GM12878 (cell line): ENCODE measurements around the gene PPT1. TPM values are rescaled to one million over a fixed set of nuclear protein-coding genes. Genes with fewer than 3 reads are reported as not detected.

Experiments
- ATAC-seq: fragments of 200-7000 bp; cut with Tn5 transposase; 3 replicates; pipeline ENCODE4 v1.9.1; 2020; ENCODE audit warnings: mild to moderate bottlenecking, moderate library complexity
- BruUV-seq: library from RNA; stranded (reverse); fragments of 400-500 nt; replicated peaks from 2 replicates; lab custom pipeline; 2021; lab: Mats Ljungman, UMichigan
- CTCF ChIA-PET: fragments of 300-600 bp; sonication (Branson Sonifier 250); formaldehyde crosslinking; extraction: SDS; loops from one replicate; lab custom pipeline; 2021; ENCODE audit warnings: inconsistent platforms; lab: Yijun Ruan, JAX
- POLR2A ChIA-PET: fragments of 350-600 bp; formaldehyde crosslinking; extraction: SDS; loops from one replicate; lab custom pipeline; 2021; ENCODE audit warnings: inconsistent platforms; lab: Charles Lee
- RAD21 ChIA-PET: fragments of 300-600 bp; sonication (Branson Sonifier 250); formaldehyde crosslinking; loops from one replicate; lab custom pipeline; 2023; ENCODE audit warnings: antibody characterized with exemption; ENCODE audit not compliant: unreplicated experiment; lab: Charles Lee
- SMC1A ChIA-PET: fragments of 300-600 bp; sonication (Branson Sonifier 250); formaldehyde crosslinking; loops from one replicate; lab custom pipeline; 2023; ENCODE audit not compliant: unreplicated experiment, uncharacterized antibody; lab: Charles Lee
- DNase-seq: peaks from one replicate; pipeline ENCODE4 v3.0.0-alpha.2; 2011; ENCODE audit warnings: low read depth, low spot score
- FAIRE-seq: peaks from 3 replicates; lab custom pipeline; 2011; peaks lifted over from hg19 to GRCh38; lab: Jason Lieb, UNC
- H2AFZ ChIP-seq: 2 replicates; pipeline ENCODE4 v1.6.0; 2011; ENCODE audit warnings: low read depth, low read length, control low read depth; ENCODE audit not compliant: control insufficient read depth
- H3K27ac ChIP-seq: 2 replicates; pipeline ENCODE4 v1.5.1; 2011; ENCODE audit warnings: control low read depth; ENCODE audit not compliant: control insufficient read depth, insufficient read depth
- H3K27me3 ChIP-seq, 2 experiments: replicated peaks in 1 of 2; 2 replicates each; pipeline versions ENCODE4 v1.6.0 to v1.6.1; 2011; ENCODE audit warnings: low read length in 1 of 2; ENCODE audit not compliant: control insufficient read depth in 2 of 2, insufficient read depth in 2 of 2
- H3K36me3 ChIP-seq, 2 experiments: 2 replicates each; pipeline ENCODE4 v1.5.1; 2011; ENCODE audit warnings: low read length in 1 of 2; ENCODE audit not compliant: control insufficient read depth in 2 of 2, insufficient read depth in 2 of 2
- H3K4me1 ChIP-seq: 2 replicates; pipeline ENCODE4 v1.6.1; 2011; ENCODE audit warnings: mild to moderate bottlenecking, low read length, moderate library complexity, mixed read lengths; ENCODE audit not compliant: control insufficient read depth, insufficient read depth
- H3K4me2 ChIP-seq: 2 replicates; pipeline ENCODE4 v1.6.0; 2011; ENCODE audit warnings: control low read depth; ENCODE audit not compliant: control insufficient read depth, insufficient read depth
- H3K4me3 ChIP-seq: fragments of 200-600 bp; sonication (generic); 2 replicates; pipeline ENCODE4 v1.5.1; 2016
- H3K79me2 ChIP-seq: 2 replicates; pipeline ENCODE4 v1.6.0; 2011; ENCODE audit warnings: low read length; ENCODE audit not compliant: control insufficient read depth, insufficient read depth
- H3K9ac ChIP-seq: 2 replicates; pipeline ENCODE4 v1.8.0; 2011; ENCODE audit warnings: low read length, control low read depth, mixed read lengths; ENCODE audit not compliant: control insufficient read depth, insufficient read depth
- H3K9me3 ChIP-seq: replicated peaks from 3 replicates; pipeline ENCODE4 v1.5.1; 2011; ENCODE audit warnings: mild to moderate bottlenecking, low read length; ENCODE audit not compliant: control insufficient read depth, insufficient read depth
- H4K20me1 ChIP-seq: 2 replicates; pipeline ENCODE4 v1.6.0; 2011; ENCODE audit not compliant: control insufficient read depth, insufficient read depth
- BCL11A ChIP-seq: IDR thresholded peaks from 2 replicates; pipeline ENCODE4 v1.6.1; 2011; ENCODE audit warnings: low read depth, low read length
- BMI1 ChIP-seq: fragments of 450-650 bp; IDR thresholded peaks from 2 replicates; pipeline ENCODE4 v1.6.1; 2016; ENCODE audit warnings: mild to moderate bottlenecking, moderate library complexity, borderline replicate concordance
- ELK1 ChIP-seq: IDR thresholded peaks from 2 replicates; pipeline ENCODE4 v1.6.1; 2012; ENCODE audit warnings: low read depth, low read length, improper control_type of control experiment
- FOXK2 ChIP-seq: fragments of 450-650 bp; IDR thresholded peaks from 2 replicates; pipeline ENCODE4 v1.6.1; 2017; ENCODE audit warnings: mild to moderate bottlenecking, moderate library complexity
- KDM1A ChIP-seq: fragments of 200-600 bp; sonication (generic); IDR thresholded peaks from 2 replicates; pipeline ENCODE4 v1.6.1; 2016; ENCODE audit warnings: borderline replicate concordance
- MEF2B ChIP-seq: fragments of 450-650 bp; IDR thresholded peaks from 2 replicates; pipeline ENCODE4 v1.6.1; 2018; ENCODE audit warnings: mild to moderate bottlenecking, moderate library complexity; ENCODE audit not compliant: partially characterized antibody, poor library complexity, severe bottlenecking
- MYB ChIP-seq: fragments of 150-350 bp; IDR thresholded peaks from 2 replicates; pipeline ENCODE4 v1.6.1; 2014; ENCODE audit warnings: mild to moderate bottlenecking, low read depth, low read length, borderline replicate concordance
- POLR2A ChIP-seq: IDR thresholded peaks from 2 replicates; pipeline ENCODE4 v1.6.1; 2011; ENCODE audit warnings: low read depth, mild to moderate bottlenecking, low read length
- RELA ChIP-seq: fragments of 450-650 bp; IDR thresholded peaks from 2 replicates; pipeline ENCODE4 v1.8.0; 2014; ENCODE audit warnings: borderline replicate concordance; ENCODE audit not compliant: partially characterized antibody
- SREBF1 ChIP-seq: IDR thresholded peaks from 2 replicates; pipeline ENCODE4 v1.6.1; 2012; ENCODE audit warnings: mild to moderate bottlenecking, low read length
- TARDBP ChIP-seq: IDR thresholded peaks from 2 replicates; pipeline ENCODE4 v1.6.1; 2016; ENCODE audit warnings: borderline replicate concordance
- TCF12 ChIP-seq: IDR thresholded peaks from 2 replicates; pipeline ENCODE4 v1.6.1; 2011; ENCODE audit warnings: low read depth, mild to moderate bottlenecking, low read length
- ZNF384 ChIP-seq: IDR thresholded peaks from 2 replicates; pipeline ENCODE4 v1.6.1; 2012; ENCODE audit warnings: low read depth, mild to moderate bottlenecking, low read length, improper control_type of control experiment, borderline replicate concordance
- in situ Hi-C: fragments of 300-500 bp; cut with MboI; formaldehyde crosslinking; loops from 9 replicates; pipeline ENCODE4 v1.14.3; 2018; ENCODE audit warnings: mixed read lengths
- intact Hi-C: fragments of 100-400 bp; cut with micrococcal nuclease; formaldehyde crosslinking; loops from one replicate; pipeline ENCODE4 v1.14.2; 2022; ENCODE audit not compliant: unreplicated experiment
- polyA plus RNA-seq, 11 experiments: library from polyadenylated mRNA; depleted of rRNA in 4 of 11; unstranded in 6 of 11; stranded (reverse) in 5 of 11; fragments of >200 nt; fragmentation: Nextera tagmentation in 4 of 11; fragmentation: Illumina TruSeq in 1 of 11; extraction: Ambion mirVana in 4 of 11; extraction: Trizol in 1 of 11; gene quantifications; 1 replicate in 1 of 11; 2 replicates in 10 of 11; pipeline versions ENCODE4 v1.2.1 to v1.2.3, GENCODE V29; 2011 to 2016; ENCODE audit warnings: inconsistent platforms in 2 of 11, missing spikeins in 2 of 11, low read depth in 1 of 11
- total RNA-seq, 4 experiments: library from RNA; depleted of rRNA in 3 of 4; stranded (reverse); fragments of >200 nt in 3 of 4; fragmentation: Illumina TruSeq in 1 of 4; extraction: Trizol in 1 of 4; gene quantifications; 2 replicates each; pipeline versions ENCODE4 v1.2.1 to v1.2.3, GENCODE V29; 2013 to 2021
- TF ChIP-seq, protein P1 (sequence below): fragments of 450-650 bp; IDR thresholded peaks from 2 replicates; pipeline ENCODE4 v1.6.1; 2014; ENCODE audit warnings: mild to moderate bottlenecking
- TF ChIP-seq, protein P2 (sequence below): IDR thresholded peaks from 2 replicates; pipeline ENCODE4 v1.6.1; 2012; ENCODE audit warnings: low read depth, low read length, improper control_type of control experiment
- TF ChIP-seq, protein P3 (sequence below), 3 experiments: IDR thresholded peaks in 2 of 3; conservative IDR thresholded peaks in 1 of 3; 2 replicates each; pipeline ENCODE4 v1.5.1; 2011; ENCODE audit warnings: low read depth in 3 of 3, low read length in 3 of 3, mild to moderate bottlenecking in 3 of 3, control low read depth in 2 of 3, moderate library complexity in 2 of 3, inconsistent platforms in 1 of 3, mixed read lengths in 1 of 3; ENCODE audit not compliant: control insufficient read depth in 2 of 3, insufficient read depth in 1 of 3; ENCODE audit errors: extremely low read depth in 1 of 3
- TF ChIP-seq, protein P4 (sequence below): fragments of 450-650 bp; formaldehyde crosslinking; IDR thresholded peaks from 2 replicates; pipeline ENCODE4 v1.5.0; 2022; ENCODE audit warnings: mild to moderate bottlenecking, missing genetic modification characterization

Gene PPT1
- total and polyA plus RNA-seq, 10 of the 15 experiments (the other 5 are each of a cell fraction or from before 2014, with no cell fraction given) = 50.4 to 147 (median 103) TPM

- peaks cover 23 to 70% of the 10 kb centered on the region in 2 experiments for H3K36me3 ChIP-seq
- H3K4me3 ChIP-seq = no peak overlapping the region
- in situ Hi-C loops (no loop called here), intact Hi-C loops (no loop called here)
- no peak overlapping the region for H2AFZ ChIP-seq
- no TSS peak for BruUV-seq
- H3K27me3 ChIP-seq = no peaks in the 10 kb centered on the region
- no peak overlapping the region for H3K27ac ChIP-seq
- no peaks in the 10 kb centered on the region for H3K79me2 ChIP-seq
- ATAC-seq = no peak
- FAIRE-seq = no peak
- H3K4me2 ChIP-seq = no peak overlapping the region
- ChIA-PET RAD21 (interaction anchor here (2.3 kb wide), 1 partner anchor 333 kb away, joined by 5 read pairs; no protein-coding TSS in a partner anchor), POLR2A (interaction anchor here (1.7 kb wide), 1 partner anchor 12 kb away, joined by 4 read pairs; no protein-coding TSS in a partner anchor), SMC1A (interaction anchor here (0.7 to 1.0 kb wide), 3 partner anchors 15 to 200 kb away, joined by 3 to 4 read pairs (median 3); no protein-coding TSS in a partner anchor), CTCF (interaction anchor here (1.3 to 1.5 kb wide), 3 partner anchors 12 to 267 kb away, joined by 4 read pairs; no protein-coding TSS in a partner anchor)
- no peaks in the 10 kb centered on the region for H4K20me1 ChIP-seq
- no peak overlapping the region for H3K9ac ChIP-seq
- no peaks in the 10 kb centered on the region for H3K9me3 ChIP-seq
- no peaks in the 10 kb centered on the region for H3K4me1 ChIP-seq
- no peak for DNase-seq
- TF ChIP-seq POLR2A (no peak), BCL11A (no peak), KDM1A (no peak), ELK1 (no peak), ZNF384 (no peak), TCF12 (no peak), BMI1 (no peak), MEF2B (no peak), MYB (no peak), SREBF1 (no peak), RELA (no peak), FOXK2 (no peak), TARDBP (no peak)
- TF ChIP-seq, protein P1, sequence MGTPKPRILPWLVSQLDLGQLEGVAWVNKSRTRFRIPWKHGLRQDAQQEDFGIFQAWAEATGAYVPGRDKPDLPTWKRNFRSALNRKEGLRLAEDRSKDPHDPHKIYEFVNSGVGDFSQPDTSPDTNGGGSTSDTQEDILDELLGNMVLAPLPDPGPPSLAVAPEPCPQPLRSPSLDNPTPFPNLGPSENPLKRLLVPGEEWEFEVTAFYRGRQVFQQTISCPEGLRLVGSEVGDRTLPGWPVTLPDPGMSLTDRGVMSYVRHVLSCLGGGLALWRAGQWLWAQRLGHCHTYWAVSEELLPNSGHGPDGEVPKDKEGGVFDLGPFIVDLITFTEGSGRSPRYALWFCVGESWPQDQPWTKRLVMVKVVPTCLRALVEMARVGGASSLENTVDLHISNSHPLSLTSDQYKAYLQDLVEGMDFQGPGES = no peak
- TF ChIP-seq, protein P2, sequence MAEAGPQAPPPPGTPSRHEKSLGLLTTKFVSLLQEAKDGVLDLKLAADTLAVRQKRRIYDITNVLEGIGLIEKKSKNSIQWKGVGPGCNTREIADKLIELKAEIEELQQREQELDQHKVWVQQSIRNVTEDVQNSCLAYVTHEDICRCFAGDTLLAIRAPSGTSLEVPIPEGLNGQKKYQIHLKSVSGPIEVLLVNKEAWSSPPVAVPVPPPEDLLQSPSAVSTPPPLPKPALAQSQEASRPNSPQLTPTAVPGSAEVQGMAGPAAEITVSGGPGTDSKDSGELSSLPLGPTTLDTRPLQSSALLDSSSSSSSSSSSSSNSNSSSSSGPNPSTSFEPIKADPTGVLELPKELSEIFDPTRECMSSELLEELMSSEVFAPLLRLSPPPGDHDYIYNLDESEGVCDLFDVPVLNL = no peak
- TF ChIP-seq, protein P3, sequence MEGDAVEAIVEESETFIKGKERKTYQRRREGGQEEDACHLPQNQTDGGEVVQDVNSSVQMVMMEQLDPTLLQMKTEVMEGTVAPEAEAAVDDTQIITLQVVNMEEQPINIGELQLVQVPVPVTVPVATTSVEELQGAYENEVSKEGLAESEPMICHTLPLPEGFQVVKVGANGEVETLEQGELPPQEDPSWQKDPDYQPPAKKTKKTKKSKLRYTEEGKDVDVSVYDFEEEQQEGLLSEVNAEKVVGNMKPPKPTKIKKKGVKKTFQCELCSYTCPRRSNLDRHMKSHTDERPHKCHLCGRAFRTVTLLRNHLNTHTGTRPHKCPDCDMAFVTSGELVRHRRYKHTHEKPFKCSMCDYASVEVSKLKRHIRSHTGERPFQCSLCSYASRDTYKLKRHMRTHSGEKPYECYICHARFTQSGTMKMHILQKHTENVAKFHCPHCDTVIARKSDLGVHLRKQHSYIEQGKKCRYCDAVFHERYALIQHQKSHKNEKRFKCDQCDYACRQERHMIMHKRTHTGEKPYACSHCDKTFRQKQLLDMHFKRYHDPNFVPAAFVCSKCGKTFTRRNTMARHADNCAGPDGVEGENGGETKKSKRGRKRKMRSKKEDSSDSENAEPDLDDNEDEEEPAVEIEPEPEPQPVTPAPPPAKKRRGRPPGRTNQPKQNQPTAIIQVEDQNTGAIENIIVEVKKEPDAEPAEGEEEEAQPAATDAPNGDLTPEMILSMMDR (IDR thresholded peaks at IDR 0.05 in 2 of 3, conservative IDR thresholded peaks at IDR 0.05 in 1 of 3; ENCODE audit: control insufficient read depth in 2 of 3, extremely low read depth in 1 of 3, insufficient read depth in 1 of 3, low read depth in 3 of 3, low read length in 3 of 3) = no peak
- TF ChIP-seq, protein P4, sequence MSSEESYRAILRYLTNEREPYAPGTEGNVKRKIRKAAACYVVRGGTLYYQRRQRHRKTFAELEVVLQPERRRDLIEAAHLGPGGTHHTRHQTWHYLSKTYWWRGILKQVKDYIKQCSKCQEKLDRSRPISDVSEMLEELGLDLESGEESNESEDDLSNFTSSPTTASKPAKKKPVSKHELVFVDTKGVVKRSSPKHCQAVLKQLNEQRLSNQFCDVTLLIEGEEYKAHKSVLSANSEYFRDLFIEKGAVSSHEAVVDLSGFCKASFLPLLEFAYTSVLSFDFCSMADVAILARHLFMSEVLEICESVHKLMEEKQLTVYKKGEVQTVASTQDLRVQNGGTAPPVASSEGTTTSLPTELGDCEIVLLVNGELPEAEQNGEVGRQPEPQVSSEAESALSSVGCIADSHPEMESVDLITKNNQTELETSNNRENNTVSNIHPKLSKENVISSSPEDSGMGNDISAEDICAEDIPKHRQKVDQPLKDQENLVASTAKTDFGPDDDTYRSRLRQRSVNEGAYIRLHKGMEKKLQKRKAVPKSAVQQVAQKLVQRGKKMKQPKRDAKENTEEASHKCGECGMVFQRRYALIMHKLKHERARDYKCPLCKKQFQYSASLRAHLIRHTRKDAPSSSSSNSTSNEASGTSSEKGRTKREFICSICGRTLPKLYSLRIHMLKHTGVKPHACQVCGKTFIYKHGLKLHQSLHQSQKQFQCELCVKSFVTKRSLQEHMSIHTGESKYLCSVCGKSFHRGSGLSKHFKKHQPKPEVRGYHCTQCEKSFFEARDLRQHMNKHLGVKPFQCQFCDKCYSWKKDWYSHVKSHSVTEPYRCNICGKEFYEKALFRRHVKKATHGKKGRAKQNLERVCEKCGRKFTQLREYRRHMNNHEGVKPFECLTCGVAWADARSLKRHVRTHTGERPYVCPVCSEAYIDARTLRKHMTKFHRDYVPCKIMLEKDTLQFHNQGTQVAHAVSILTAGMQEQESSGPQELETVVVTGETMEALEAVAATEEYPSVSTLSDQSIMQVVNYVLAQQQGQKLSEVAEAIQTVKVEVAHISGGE = no peak
Observed at GRCh38 chr1:40072142-40072541, 24.9 kb downstream of the PPT1 start.
